ENCODE data around the gene YWHAE.

Gene YWHAE

GRCh38 chr17:1440921-1441320 is 40.9 kb upstream of the YWHAE start:
- Mint-ChIP-seq H3K4me3 (no peak overlapping the region), H3K9me3 (no peaks in the 10 kb centered on the region), H3K36me3 (ENCODE audit: low read depth) (peaks cover 30% of the 10 kb centered on the region), H3K27me3 (ENCODE audit: low read depth, poor library complexity) (no peaks in the 10 kb centered on the region), H3K27ac (no peak overlapping the region), H3K4me1 (no peaks in the 10 kb centered on the region)
- TF ChIP-seq CTCF (IDR thresholded peaks at IDR 0.05) = no peak
- no peak for DNase-seq

- no peak for TF ChIP-seq CTCF (IDR thresholded peaks at IDR 0.05)
- Mint-ChIP-seq H3K9me3 (no peaks in the 10 kb centered on the region), H3K4me3 (no peak overlapping the region), H3K27ac (peak overlapping the region; percentile 48), H3K36me3 (ENCODE audit: low read depth) (peaks cover 38% of the 10 kb centered on the region), H3K4me1 (no peaks in the 10 kb centered on the region), H3K27me3 (ENCODE audit: low read depth, poor library complexity) (no peaks in the 10 kb centered on the region)
- DNase-seq = no peak
Measured at GRCh38 chr17:1438593-1439083, 38.6 kb upstream of the YWHAE start.

- DNase-seq = no peak
- Mint-ChIP-seq H3K27ac (no peak overlapping the region), H3K4me3 (no peak overlapping the region), H3K9me3 (peaks cover 4% of the 10 kb centered on the region), H3K27me3 (ENCODE audit: low read depth, poor library complexity) (no peaks in the 10 kb centered on the region), H3K4me1 (peaks cover 9% of the 10 kb centered on the region), H3K36me3 (ENCODE audit: low read depth) (peaks cover 62% of the 10 kb centered on the region)
- TF ChIP-seq CTCF (IDR thresholded peaks at IDR 0.05) = no peak
Measured at GRCh38 chr17:1435326-1435725, 35.3 kb upstream of the YWHAE start.

- Mint-ChIP-seq H3K9me3 (peaks cover 4% of the 10 kb centered on the region), H3K27me3 (ENCODE audit: low read depth, poor library complexity) (no peaks in the 10 kb centered on the region), H3K27ac (no peak overlapping the region), H3K4me3 (no peak overlapping the region), H3K36me3 (ENCODE audit: low read depth) (peaks cover 66% of the 10 kb centered on the region), H3K4me1 (peaks cover 9% of the 10 kb centered on the region)
- TF ChIP-seq CTCF (IDR thresholded peaks at IDR 0.05) = no peak
- no peak for DNase-seq
Measured at GRCh38 chr17:1434150-1434549, 34.1 kb upstream of the YWHAE start.

- H3K27ac Mint-ChIP-seq = peak overlapping the region; percentile 39
- peaks cover 4% of the 10 kb centered on the region for H3K9me3 Mint-ChIP-seq
- no peak overlapping the region for H3K4me3 Mint-ChIP-seq
- no peak for DNase-seq
- H3K36me3 Mint-ChIP-seq (ENCODE audit: low read depth) = peaks cover 75% of the 10 kb centered on the region
- H3K4me1 Mint-ChIP-seq = peaks cover 9% of the 10 kb centered on the region
- no peaks in the 10 kb centered on the region for H3K27me3 Mint-ChIP-seq (ENCODE audit: low read depth, poor library complexity)
- no peak for TF ChIP-seq CTCF (IDR thresholded peaks at IDR 0.05)
Measured at GRCh38 chr17:1431631-1432104, 31.6 kb upstream of the YWHAE start.

GRCh38 chr17:1423456-1424135 is 23.6 kb upstream of the YWHAE start:
- no peak for TF ChIP-seq CTCF (IDR thresholded peaks at IDR 0.05)
- H3K36me3 Mint-ChIP-seq (ENCODE audit: low read depth) = peaks cover 55% of the 10 kb centered on the region
- H3K4me1 Mint-ChIP-seq = peaks cover 20% of the 10 kb centered on the region
- H3K9me3 Mint-ChIP-seq = no peaks in the 10 kb centered on the region
- peak overlapping the region; percentile 58 for H3K27ac Mint-ChIP-seq
- H3K27me3 Mint-ChIP-seq (ENCODE audit: low read depth, poor library complexity) = no peaks in the 10 kb centered on the region
- no peak overlapping the region for H3K4me3 Mint-ChIP-seq
- no peak for DNase-seq
